Panc1 (cell line): ENCODE data around the gene D2HGDH.

Source experiments
- CTCF ChIP-seq: fragments of 450-650 bp; IDR thresholded peaks from 2 replicates; pipeline ENCODE4 v1.5.1; 2017; ENCODE audit warnings: mild to moderate bottlenecking
- POLR2AphosphoS5 ChIP-seq: IDR thresholded peaks from 2 replicates; pipeline ENCODE4 v1.6.1; 2012; ENCODE audit warnings: mild to moderate bottlenecking, low read depth, low read length, moderate library complexity
- REST ChIP-seq, 2 experiments: IDR thresholded peaks; 2 replicates each; pipeline ENCODE4 v1.6.1; 2011 to 2012; ENCODE audit warnings: low read depth in 2 of 2, control low read depth in 1 of 2, low read length in 1 of 2, mild to moderate bottlenecking in 1 of 2, moderate library complexity in 1 of 2; ENCODE audit not compliant: insufficient read depth in 1 of 2
- SIN3A ChIP-seq: IDR thresholded peaks from 2 replicates; pipeline ENCODE4 v1.6.1; 2012; ENCODE audit warnings: low read depth, mild to moderate bottlenecking, low read length, moderate library complexity, borderline replicate concordance; ENCODE audit not compliant: insufficient read depth
- TCF7L2 ChIP-seq: IDR thresholded peaks from 2 replicates; pipeline ENCODE4 v1.6.1; 2011; ENCODE audit warnings: mild to moderate bottlenecking, low read depth, low read length, inconsistent platforms

GRCh38 chr2:241728000-241728399 is 6.4 kb upstream of the D2HGDH start:
- TF ChIP-seq POLR2AphosphoS5 (no peak), CTCF (no peak), REST (IDR thresholded peaks at IDR 0.05; ENCODE audit: insufficient read depth in 1 of 2, low read depth in 2 of 2, low read length in 1 of 2) (no peak), SIN3A (no peak), TCF7L2 (no peak)
